HG02642 (cell line): ENCODE results near the gene PSEN2.

Experiments used
- ATAC-seq: cut with Tn5 transposase; IDR thresholded peaks from one replicate; pipeline ENCODE4 v1.9.1; 2021; ENCODE audit warnings: mild to moderate bottlenecking; ENCODE audit not compliant: unreplicated experiment, poor library complexity

The PSEN2 gene

GRCh38 chr1:226884116-226884625, 13.8 kb downstream of the PSEN2 start:
- ATAC-seq = no peak

GRCh38 chr1:226884966-226885820, 14.8 kb downstream of the PSEN2 start:
- no peak for ATAC-seq

- no peak for ATAC-seq
Observed at GRCh38 chr1:226886122-226886901, 15.9 kb downstream of the PSEN2 start.

- ATAC-seq = no peak
Observed at GRCh38 chr1:226887006-226887405, 16.6 kb downstream of the PSEN2 start.

GRCh38 chr1:226888021-226888420, 17.6 kb downstream of the PSEN2 start:
- no peak for ATAC-seq

GRCh38 chr1:226888816-226889215, 18.4 kb downstream of the PSEN2 start:
- no peak for ATAC-seq

GRCh38 chr1:226889616-226890330, 19.4 kb downstream of the PSEN2 start:
- no peak for ATAC-seq

- no peak for ATAC-seq
Observed at GRCh38 chr1:226890331-226891108, 20.1 kb downstream of the PSEN2 start.

GRCh38 chr1:226891346-226891745, 20.9 kb downstream of the PSEN2 start:
- ATAC-seq = no peak

GRCh38 chr1:226891846-226892523, 21.6 kb downstream of the PSEN2 start:
- ATAC-seq = no peak

GRCh38 chr1:226892524-226892875, 22.1 kb downstream of the PSEN2 start:
- ATAC-seq = no peak

- ATAC-seq = no peak
Observed at GRCh38 chr1:226893936-226894335, 23.5 kb downstream of the PSEN2 start.

GRCh38 chr1:226894826-226895225, 24.4 kb downstream of the PSEN2 start:
- no peak for ATAC-seq

- ATAC-seq = no peak
Observed at GRCh38 chr1:226895644-226896043, 25.2 kb downstream of the PSEN2 start.

GRCh38 chr1:226898246-226898645, 27.8 kb downstream of the PSEN2 start:
- ATAC-seq = no peak

GRCh38 chr1:226901421-226901820, 31.0 kb downstream of the PSEN2 start:
- no peak for ATAC-seq

GRCh38 chr1:226902601-226903000, 32.2 kb downstream of the PSEN2 start:
- no peak for ATAC-seq

- ATAC-seq = no peak
Observed at GRCh38 chr1:226903819-226904716, 33.7 kb downstream of the PSEN2 start.
